ENCODE measurements around the gene GNG7.

DNA sequence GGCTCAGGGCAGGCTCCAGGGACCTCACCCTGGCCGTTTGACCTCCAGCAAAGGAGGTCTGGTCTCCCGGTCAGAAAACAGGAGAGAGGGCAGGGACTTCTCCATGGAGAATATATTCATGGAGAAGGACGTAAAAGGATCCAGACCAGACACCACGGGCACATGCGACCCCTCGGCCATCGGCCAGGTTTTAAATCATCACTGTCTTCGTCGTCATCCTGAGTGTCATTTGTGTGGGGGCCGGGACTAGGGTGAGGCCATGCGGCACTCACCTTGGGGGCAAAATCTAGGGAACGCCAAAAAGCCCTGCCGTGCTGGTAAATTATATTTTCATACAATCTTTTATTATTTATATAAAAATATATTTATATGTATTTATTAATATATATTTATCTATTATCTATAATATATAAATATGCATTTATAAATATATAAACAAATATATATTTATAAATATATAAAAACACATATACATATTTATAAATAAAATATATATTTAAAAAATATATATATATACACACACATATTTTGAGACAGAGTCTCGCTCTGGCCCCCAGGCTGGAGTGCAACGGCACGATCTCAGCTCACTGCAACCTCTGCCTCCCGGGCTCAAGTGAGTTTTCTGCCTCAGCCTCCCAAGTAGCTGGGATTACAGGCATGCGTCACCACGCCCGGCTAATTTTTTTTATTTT is 151.2 kb downstream of the GNG7 start:
- TF ChIP-seq, protein P1, sequence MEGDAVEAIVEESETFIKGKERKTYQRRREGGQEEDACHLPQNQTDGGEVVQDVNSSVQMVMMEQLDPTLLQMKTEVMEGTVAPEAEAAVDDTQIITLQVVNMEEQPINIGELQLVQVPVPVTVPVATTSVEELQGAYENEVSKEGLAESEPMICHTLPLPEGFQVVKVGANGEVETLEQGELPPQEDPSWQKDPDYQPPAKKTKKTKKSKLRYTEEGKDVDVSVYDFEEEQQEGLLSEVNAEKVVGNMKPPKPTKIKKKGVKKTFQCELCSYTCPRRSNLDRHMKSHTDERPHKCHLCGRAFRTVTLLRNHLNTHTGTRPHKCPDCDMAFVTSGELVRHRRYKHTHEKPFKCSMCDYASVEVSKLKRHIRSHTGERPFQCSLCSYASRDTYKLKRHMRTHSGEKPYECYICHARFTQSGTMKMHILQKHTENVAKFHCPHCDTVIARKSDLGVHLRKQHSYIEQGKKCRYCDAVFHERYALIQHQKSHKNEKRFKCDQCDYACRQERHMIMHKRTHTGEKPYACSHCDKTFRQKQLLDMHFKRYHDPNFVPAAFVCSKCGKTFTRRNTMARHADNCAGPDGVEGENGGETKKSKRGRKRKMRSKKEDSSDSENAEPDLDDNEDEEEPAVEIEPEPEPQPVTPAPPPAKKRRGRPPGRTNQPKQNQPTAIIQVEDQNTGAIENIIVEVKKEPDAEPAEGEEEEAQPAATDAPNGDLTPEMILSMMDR (conservative IDR thresholded peaks at IDR 0.05) = no peak
- no peak for TF ChIP-seq ZFX (IDR thresholded peaks at IDR 0.05)

Measured in C4-2B (cell line).